WTC11 (cell line): ENCODE results near the gene HYI. TPM values are rescaled to one million over a fixed set of nuclear protein-coding genes. Genes with fewer than 3 reads are reported as not detected.

Experiments
- ATAC-seq: fragments of 200-7000 bp; cut with Tn5 transposase; 2 replicates; pipeline ENCODE4 v1.10.0; 2021; ENCODE audit warnings: mild to moderate bottlenecking, moderate library complexity
- CTCF ChIA-PET: fragments of 300-600 bp; sonication (Branson Sonifier 250); formaldehyde crosslinking; loops from one replicate; lab custom pipeline; 2021; ENCODE audit warnings: antibody characterized with exemption; lab: Charles Lee
- POLR2A ChIA-PET: fragments of 350-600 bp; sonication (Branson Sonifier 250); formaldehyde crosslinking; loops from one replicate; lab custom pipeline; 2021; ENCODE audit warnings: antibody characterized with exemption; lab: Charles Lee
- DNase-seq: peaks from one replicate; pipeline ENCODE4 v3.0.0; 2021; ENCODE audit warnings: low spot score
- H3K27ac Mint-ChIP-seq: 2 replicates; pipeline ENCODE4 v1.8.0; 2021; ENCODE audit warnings: mixed read lengths
- H3K27me3 Mint-ChIP-seq: 2 replicates; pipeline ENCODE4 v1.8.0; 2021; ENCODE audit warnings: low read depth, mild to moderate bottlenecking, moderate library complexity, mixed read lengths
- H3K36me3 Mint-ChIP-seq: 2 replicates; pipeline ENCODE4 v1.8.0; 2021; ENCODE audit warnings: mixed read lengths
- H3K4me1 Mint-ChIP-seq: 2 replicates; pipeline ENCODE4 v1.8.0; 2022; ENCODE audit warnings: mixed read lengths
- H3K4me3 Mint-ChIP-seq: 2 replicates; pipeline ENCODE4 v1.8.0; 2021; ENCODE audit warnings: mild to moderate bottlenecking, moderate library complexity, mixed read lengths
- H3K9me3 Mint-ChIP-seq: 2 replicates; pipeline ENCODE4 v1.8.0; 2021; ENCODE audit warnings: mixed read lengths
- ARID4B ChIP-seq: sonication (generic); formaldehyde crosslinking; IDR thresholded peaks from 2 replicates; pipeline ENCODE4 v1.8.0; 2023; ENCODE audit warnings: missing genetic modification reagents, mild to moderate bottlenecking, borderline replicate concordance
- ATF1 ChIP-seq: sonication (generic); formaldehyde crosslinking; IDR thresholded peaks from 2 replicates; pipeline ENCODE4 v1.8.1; 2023; ENCODE audit warnings: mild to moderate bottlenecking, moderate library complexity, missing genetic modification reagents
- CREB1 ChIP-seq: sonication (generic); formaldehyde crosslinking; IDR thresholded peaks from 2 replicates; pipeline ENCODE4 v1.8.0; 2023; ENCODE audit warnings: mild to moderate bottlenecking, missing genetic modification reagents
- ERG ChIP-seq: fragments of 250-450 bp; sonication (Bioruptor Pico); IDR thresholded peaks from 2 replicates; pipeline ENCODE4 v1.8.0; 2021; ENCODE audit warnings: mild to moderate bottlenecking
- ESRRA ChIP-seq: sonication (generic); formaldehyde crosslinking; IDR thresholded peaks from 2 replicates; pipeline ENCODE4 v1.8.1; 2022; ENCODE audit warnings: mild to moderate bottlenecking, missing genetic modification reagents, borderline replicate concordance
- ETV6 ChIP-seq: sonication (generic); formaldehyde crosslinking; IDR thresholded peaks from 2 replicates; pipeline ENCODE4 v1.8.1; 2022; ENCODE audit warnings: mild to moderate bottlenecking, missing genetic modification reagents
- FOXJ3 ChIP-seq: sonication (generic); formaldehyde crosslinking; IDR thresholded peaks from 2 replicates; pipeline ENCODE4 v1.9.0; 2021; ENCODE audit warnings: missing genetic modification reagents, mild to moderate bottlenecking, borderline replicate concordance
- FOXK1 ChIP-seq: sonication (generic); formaldehyde crosslinking; IDR thresholded peaks from 2 replicates; pipeline ENCODE4 v1.8.0; 2022; ENCODE audit warnings: mild to moderate bottlenecking, moderate library complexity, missing genetic modification reagents
- GRHL2 ChIP-seq: fragments of 250-450 bp; sonication (Bioruptor Pico); IDR thresholded peaks from 2 replicates; pipeline ENCODE4 v1.8.0; 2022; ENCODE audit warnings: mild to moderate bottlenecking, moderate library complexity; ENCODE audit not compliant: insufficient replicate concordance, severe bottlenecking
- GTF2I ChIP-seq: fragments of 250-450 bp; sonication (Bioruptor Pico); conservative IDR thresholded peaks from 2 replicates; pipeline ENCODE4 v1.4.0; 2021; ENCODE audit warnings: mild to moderate bottlenecking
- IRF1 ChIP-seq: sonication (generic); formaldehyde crosslinking; IDR thresholded peaks from 2 replicates; pipeline ENCODE4 v1.8.0; 2023; ENCODE audit warnings: missing genetic modification reagents
- IRF2 ChIP-seq: sonication (generic); formaldehyde crosslinking; IDR thresholded peaks from 2 replicates; pipeline ENCODE4 v1.8.0; 2022; ENCODE audit warnings: low read depth, missing genetic modification reagents, borderline replicate concordance
- MXD4 ChIP-seq: fragments of 250-450 bp; sonication (Bioruptor Pico); IDR thresholded peaks from 2 replicates; pipeline ENCODE4 v1.8.0; 2021; ENCODE audit warnings: mild to moderate bottlenecking, moderate library complexity, borderline replicate concordance
- MYBL2 ChIP-seq: sonication (generic); formaldehyde crosslinking; IDR thresholded peaks from 2 replicates; pipeline ENCODE4 v1.8.1; 2023; ENCODE audit warnings: mild to moderate bottlenecking, moderate library complexity, missing genetic modification reagents
- OVOL2 ChIP-seq: fragments of 250-450 bp; sonication (Bioruptor Pico); IDR thresholded peaks from 2 replicates; pipeline ENCODE4 v1.9.0; 2021; ENCODE audit warnings: mild to moderate bottlenecking, borderline replicate concordance
- PRDM15 ChIP-seq: sonication (generic); formaldehyde crosslinking; IDR thresholded peaks from 2 replicates; pipeline ENCODE4 v1.8.0; 2022; ENCODE audit warnings: missing genetic modification reagents
- PREB ChIP-seq: sonication (generic); formaldehyde crosslinking; IDR thresholded peaks from 2 replicates; pipeline ENCODE4 v1.8.1; 2022; ENCODE audit warnings: mild to moderate bottlenecking, missing genetic modification reagents, moderate library complexity, borderline replicate concordance
- PRRX2 ChIP-seq: fragments of 250-450 bp; sonication (Bioruptor Pico); IDR thresholded peaks from 2 replicates; pipeline ENCODE4 v1.8.0; 2021; ENCODE audit warnings: mild to moderate bottlenecking
- SOX15 ChIP-seq: fragments of 250-450 bp; sonication (Bioruptor Pico); IDR thresholded peaks from 2 replicates; pipeline ENCODE4 v1.9.0; 2021; ENCODE audit warnings: mild to moderate bottlenecking
- TP53 ChIP-seq: sonication (generic); formaldehyde crosslinking; IDR thresholded peaks from 2 replicates; pipeline ENCODE4 v1.8.1; 2023; ENCODE audit warnings: mild to moderate bottlenecking, missing genetic modification reagents
- ZMAT4 ChIP-seq: fragments of 250-450 bp; sonication (Bioruptor Pico); IDR thresholded peaks from 2 replicates; pipeline ENCODE4 v1.9.0; 2021; ENCODE audit warnings: mild to moderate bottlenecking
- ZNF219 ChIP-seq: sonication (generic); formaldehyde crosslinking; IDR thresholded peaks from 2 replicates; pipeline ENCODE4 v1.8.0; 2023; ENCODE audit warnings: missing genetic modification reagents, mild to moderate bottlenecking, borderline replicate concordance
- ZNF263 ChIP-seq: sonication (generic); formaldehyde crosslinking; IDR thresholded peaks from 2 replicates; pipeline ENCODE4 v1.8.1; 2022; ENCODE audit warnings: low read depth, mild to moderate bottlenecking, moderate library complexity, missing genetic modification reagents
- ZNF396 ChIP-seq: fragments of 250-450 bp; sonication (Bioruptor Pico); IDR thresholded peaks from 2 replicates; pipeline ENCODE4 v1.8.0; 2021; ENCODE audit warnings: mild to moderate bottlenecking, moderate library complexity, borderline replicate concordance
- total RNA-seq: library from RNA; stranded (reverse); gene quantifications from 3 replicates; pipeline ENCODE4 v1.2.3, GENCODE V29; 2021

HYI gene
- total RNA-seq, 1 experiment from 2014 or later, result 23.2 TPM

GRCh38 chr1:43450251-43450941, 3.3 kb downstream of the HYI start:
- no peak for ATAC-seq
- Mint-ChIP-seq H3K4me3 (no peak overlapping the region), H3K9me3 (no peaks in the 10 kb centered on the region), H3K27me3 (no peaks in the 10 kb centered on the region; the same call in none of the 2 replicates), H3K4me1 (peaks cover 23% of the 10 kb centered on the region), H3K27ac (no peak overlapping the region), H3K36me3 (peaks cover 57% of the 10 kb centered on the region)
- DNase-seq, result no peak
- TF ChIP-seq FOXJ3, result no peak
- TF ChIP-seq OVOL2, result no peak
- TF ChIP-seq IRF1 (CRISPR knock-in tag), result no peak
- TF ChIP-seq ERG (CRISPR knock-in tag), result no peak
- no peak for TF ChIP-seq ZNF219 (CRISPR knock-in tag)
- TF ChIP-seq PRRX2 (CRISPR knock-in tag), result no peak
- TF ChIP-seq TP53 (CRISPR knock-in tag), result no peak
- TF ChIP-seq MXD4 (CRISPR knock-in tag), result no peak
- ChIA-PET POLR2A (no interaction called here), CTCF (no interaction called here)

GRCh38 chr1:43449708-43450069, 4.0 kb downstream of the HYI start:
- Mint-ChIP-seq H3K9me3 (no peaks in the 10 kb centered on the region), H3K27ac (no peak overlapping the region), H3K4me3 (no peak overlapping the region), H3K27me3 (no peaks in the 10 kb centered on the region; the same call in 1 of the 2 replicates), H3K4me1 (peaks cover 20% of the 10 kb centered on the region), H3K36me3 (peaks cover 57% of the 10 kb centered on the region)
- POLR2A ChIA-PET, result no interaction called here
- CTCF ChIA-PET, result no interaction called here
- DNase-seq, result no peak
- ATAC-seq, result no peak
- TF ChIP-seq IRF2 (no peak), ARID4B (CRISPR knock-in tag) (no peak), ESRRA (CRISPR knock-in tag) (no peak), ATF1 (CRISPR knock-in tag) (no peak), ZNF396 (CRISPR knock-in tag) (no peak), ZMAT4 (CRISPR knock-in tag) (no peak), PREB (CRISPR knock-in tag) (no peak), MYBL2 (no peak), ETV6 (CRISPR knock-in tag) (no peak), GRHL2 (CRISPR knock-in tag) (no peak), SOX15 (no peak), FOXK1 (CRISPR knock-in tag) (no peak), PRDM15 (CRISPR knock-in tag) (no peak), ZNF263 (CRISPR knock-in tag) (no peak), FOXJ3 (no peak), CREB1 (no peak), GTF2I (CRISPR knock-in tag) (no peak)
